ENCODE data around the gene PROCA1. TPM values are rescaled to one million over a fixed set of nuclear protein-coding genes. Genes with fewer than 3 reads are reported as not detected.

The PROCA1 gene
- total RNA-seq, 1 donor from 2014 or later: 3.4 TPM

DNA sequence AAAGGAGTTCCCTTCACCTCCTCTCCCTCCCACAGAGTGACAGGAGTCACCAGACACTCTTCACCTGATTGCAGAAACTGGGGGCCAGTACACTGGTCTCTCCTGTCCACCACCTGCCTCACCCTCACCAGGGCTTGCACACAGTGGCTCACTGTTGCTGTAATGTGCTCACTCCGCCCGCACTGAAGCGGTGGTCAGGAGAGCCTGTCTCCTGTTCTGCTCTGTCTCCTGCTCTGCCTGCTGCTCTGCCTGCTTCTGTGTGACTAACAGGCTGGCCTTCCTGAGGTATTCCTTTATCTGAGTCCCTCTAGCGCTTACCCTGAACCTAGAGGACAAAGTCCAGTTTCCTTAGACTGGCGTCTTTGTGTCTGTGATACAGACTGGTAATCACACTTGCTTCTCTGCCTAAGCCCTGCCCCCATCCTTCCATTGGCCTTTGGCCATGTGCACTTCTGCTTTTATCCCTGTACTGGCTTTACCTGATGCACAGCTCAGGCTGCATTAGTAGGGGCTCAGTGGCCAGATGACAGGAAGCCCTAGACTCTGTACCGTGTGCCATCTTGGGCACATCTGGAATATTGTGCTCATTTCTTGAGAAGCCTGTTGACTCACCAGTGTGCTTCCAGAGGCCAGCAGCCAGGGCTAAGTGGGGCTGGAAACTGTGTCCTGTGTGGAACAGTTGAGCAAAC is 13.3 kb downstream of the PROCA1 start:
- no peaks in the 10 kb centered on the region for H3K27me3 ChIP-seq (ENCODE audit: insufficient read depth, low read length)
- H3K4me2 ChIP-seq (ENCODE audit: low read length): no peak overlapping the region
- H3K4me1 ChIP-seq (ENCODE audit: insufficient read depth, low read length): no peaks in the 10 kb centered on the region
- H3K79me2 ChIP-seq (ENCODE audit: insufficient read depth, low read length): no peaks in the 10 kb centered on the region
- Mint-ChIP-seq H3K4me3 (ENCODE audit: unreplicated experiment) (no peak overlapping the region), H3K4me1 (ENCODE audit: low read depth, unreplicated experiment) (no peaks in the 10 kb centered on the region), H3K27ac (ENCODE audit: unreplicated experiment) (no peak overlapping the region), H3K36me3 (ENCODE audit: low read depth, unreplicated experiment) (peaks cover 29% of the 10 kb centered on the region), H3K9me3 (ENCODE audit: unreplicated experiment) (no peaks in the 10 kb centered on the region), H3K27me3 (ENCODE audit: low read depth, unreplicated experiment) (no peaks in the 10 kb centered on the region)
- no peak overlapping the region for H3K4me3 ChIP-seq (ENCODE audit: insufficient read depth, low read depth, low read length)
- peaks cover 35% of the 10 kb centered on the region for H4K20me1 ChIP-seq (ENCODE audit: insufficient read depth, low read length)
- DNase-seq (ENCODE audit: low read depth) (no peak), FAIRE-seq (no peak)
- H3K27ac ChIP-seq (ENCODE audit: low read depth, low read length): no peak overlapping the region
- H2AFZ ChIP-seq (ENCODE audit: low read depth, low read length): no peak overlapping the region
- TF ChIP-seq EZH2 (IDR thresholded peaks at IDR 0.05; ENCODE audit: insufficient read depth, low read length): no peak
- TF ChIP-seq, protein P1, sequence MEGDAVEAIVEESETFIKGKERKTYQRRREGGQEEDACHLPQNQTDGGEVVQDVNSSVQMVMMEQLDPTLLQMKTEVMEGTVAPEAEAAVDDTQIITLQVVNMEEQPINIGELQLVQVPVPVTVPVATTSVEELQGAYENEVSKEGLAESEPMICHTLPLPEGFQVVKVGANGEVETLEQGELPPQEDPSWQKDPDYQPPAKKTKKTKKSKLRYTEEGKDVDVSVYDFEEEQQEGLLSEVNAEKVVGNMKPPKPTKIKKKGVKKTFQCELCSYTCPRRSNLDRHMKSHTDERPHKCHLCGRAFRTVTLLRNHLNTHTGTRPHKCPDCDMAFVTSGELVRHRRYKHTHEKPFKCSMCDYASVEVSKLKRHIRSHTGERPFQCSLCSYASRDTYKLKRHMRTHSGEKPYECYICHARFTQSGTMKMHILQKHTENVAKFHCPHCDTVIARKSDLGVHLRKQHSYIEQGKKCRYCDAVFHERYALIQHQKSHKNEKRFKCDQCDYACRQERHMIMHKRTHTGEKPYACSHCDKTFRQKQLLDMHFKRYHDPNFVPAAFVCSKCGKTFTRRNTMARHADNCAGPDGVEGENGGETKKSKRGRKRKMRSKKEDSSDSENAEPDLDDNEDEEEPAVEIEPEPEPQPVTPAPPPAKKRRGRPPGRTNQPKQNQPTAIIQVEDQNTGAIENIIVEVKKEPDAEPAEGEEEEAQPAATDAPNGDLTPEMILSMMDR (IDR thresholded peaks at IDR 0.05; ENCODE audit: insufficient read depth, low read depth, low read length): no peak
- no peaks in the 10 kb centered on the region for H3K9me3 ChIP-seq (ENCODE audit: insufficient read depth, low read depth, low read length)
- peaks cover 71% of the 10 kb centered on the region for H3K36me3 ChIP-seq (ENCODE audit: insufficient read depth, low read length)
- no peak overlapping the region for H3K9ac ChIP-seq (ENCODE audit: low read length)

DNA sequence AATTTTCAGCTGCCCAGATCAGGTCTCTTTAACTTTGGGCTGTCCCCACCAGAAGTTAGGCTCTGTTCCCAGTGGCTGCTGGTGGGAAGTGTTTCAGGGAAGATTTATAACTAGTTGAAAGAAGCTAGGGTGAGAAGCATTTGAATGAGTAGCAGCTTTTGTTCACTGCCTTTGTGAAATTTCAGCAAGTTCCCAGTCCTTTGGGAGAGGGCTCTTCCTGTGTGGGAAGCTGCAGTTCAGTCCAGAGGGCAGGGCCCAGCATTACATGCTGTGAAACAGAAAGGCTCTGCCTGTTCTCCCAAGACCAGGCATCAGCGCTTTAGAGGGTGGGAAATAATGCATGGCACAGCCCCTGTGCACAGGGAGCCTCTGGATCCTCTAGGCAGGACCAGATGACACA is 17.8 kb downstream of the PROCA1 start:
- Histone ChIP-seq H3K36me3 (ENCODE audit: insufficient read depth, low read length) (peaks cover 63% of the 10 kb centered on the region), H3K27me3 (ENCODE audit: insufficient read depth, low read length) (no peaks in the 10 kb centered on the region), H2AFZ (ENCODE audit: low read depth, low read length) (no peak overlapping the region), H3K4me2 (ENCODE audit: low read length) (no peak overlapping the region), H3K27ac (ENCODE audit: low read depth, low read length) (no peak overlapping the region), H3K4me3 (ENCODE audit: insufficient read depth, low read depth, low read length) (no peak overlapping the region), H3K9me3 (ENCODE audit: insufficient read depth, low read depth, low read length) (no peaks in the 10 kb centered on the region), H4K20me1 (ENCODE audit: insufficient read depth, low read length) (peaks cover 13% of the 10 kb centered on the region), H3K9ac (ENCODE audit: low read length) (no peak overlapping the region), H3K4me1 (ENCODE audit: insufficient read depth, low read length) (no peaks in the 10 kb centered on the region), H3K79me2 (ENCODE audit: insufficient read depth, low read length) (no peaks in the 10 kb centered on the region)
- no peaks in the 10 kb centered on the region for H3K27me3 Mint-ChIP-seq (ENCODE audit: low read depth, unreplicated experiment)
- no peak for DNase-seq (ENCODE audit: low read depth)
- no peak for FAIRE-seq
- no peak overlapping the region for H3K4me3 Mint-ChIP-seq (ENCODE audit: unreplicated experiment)
- TF ChIP-seq, protein P1 (IDR thresholded peaks at IDR 0.05; ENCODE audit: insufficient read depth, low read depth, low read length): no peak
- TF ChIP-seq EZH2 (IDR thresholded peaks at IDR 0.05; ENCODE audit: insufficient read depth, low read length): no peak
- no peak overlapping the region for H3K27ac Mint-ChIP-seq (ENCODE audit: unreplicated experiment)
- peaks cover 21% of the 10 kb centered on the region for H3K36me3 Mint-ChIP-seq (ENCODE audit: low read depth, unreplicated experiment)
- no peaks in the 10 kb centered on the region for H3K9me3 Mint-ChIP-seq (ENCODE audit: unreplicated experiment)
- H3K4me1 Mint-ChIP-seq (ENCODE audit: low read depth, unreplicated experiment): no peaks in the 10 kb centered on the region

DNA sequence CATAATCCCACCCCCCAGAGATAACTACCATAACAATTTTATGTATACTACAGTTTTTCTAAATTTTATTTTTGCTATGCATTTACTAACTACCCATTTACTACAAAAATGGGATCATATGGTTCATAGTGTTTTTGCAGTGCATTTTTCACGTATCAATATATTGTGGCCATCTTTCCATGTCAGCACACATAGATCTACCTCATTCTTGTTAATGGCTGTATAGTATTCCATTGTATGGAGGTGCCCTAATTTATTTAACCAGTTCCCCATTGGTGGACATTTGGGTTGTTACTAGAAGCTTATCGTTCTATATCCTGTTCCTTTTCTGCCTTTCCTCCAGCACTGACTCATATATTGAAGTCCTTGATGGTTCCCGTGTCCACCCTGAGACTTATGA is 22.7 kb downstream of the PROCA1 start:
- FAIRE-seq: no peak
- Mint-ChIP-seq H3K9me3 (ENCODE audit: unreplicated experiment) (no peaks in the 10 kb centered on the region), H3K4me1 (ENCODE audit: low read depth, unreplicated experiment) (no peaks in the 10 kb centered on the region), H3K4me3 (ENCODE audit: unreplicated experiment) (no peak overlapping the region), H3K27ac (ENCODE audit: unreplicated experiment) (no peak overlapping the region), H3K27me3 (ENCODE audit: low read depth, unreplicated experiment) (no peaks in the 10 kb centered on the region), H3K36me3 (ENCODE audit: low read depth, unreplicated experiment) (peaks cover 33% of the 10 kb centered on the region)
- Histone ChIP-seq H3K4me1 (ENCODE audit: insufficient read depth, low read length) (no peaks in the 10 kb centered on the region), H3K4me3 (ENCODE audit: insufficient read depth, low read depth, low read length) (no peak overlapping the region), H4K20me1 (ENCODE audit: insufficient read depth, low read length) (peaks cover 16% of the 10 kb centered on the region), H3K9me3 (ENCODE audit: insufficient read depth, low read depth, low read length) (no peaks in the 10 kb centered on the region), H3K27ac (ENCODE audit: low read depth, low read length) (no peak overlapping the region), H3K36me3 (ENCODE audit: insufficient read depth, low read length) (peaks cover 73% of the 10 kb centered on the region), H3K4me2 (ENCODE audit: low read length) (no peak overlapping the region), H2AFZ (ENCODE audit: low read depth, low read length) (no peak overlapping the region), H3K27me3 (ENCODE audit: insufficient read depth, low read length) (no peaks in the 10 kb centered on the region), H3K9ac (ENCODE audit: low read length) (no peak overlapping the region), H3K79me2 (ENCODE audit: insufficient read depth, low read length) (no peaks in the 10 kb centered on the region)
- no peak for DNase-seq (ENCODE audit: low read depth)
- no peak for TF ChIP-seq EZH2 (IDR thresholded peaks at IDR 0.05; ENCODE audit: insufficient read depth, low read length)
- TF ChIP-seq, protein P1 (IDR thresholded peaks at IDR 0.05; ENCODE audit: insufficient read depth, low read depth, low read length): no peak
